Neural cell (in vitro differentiated cells): ENCODE results near the gene ARL3. TPM values are rescaled to one million over a fixed set of nuclear protein-coding genes. Genes with fewer than 3 reads are reported as not detected.
A peak's percentile ranks its signal among the peaks of the same experiment; 100 is the strongest.

Experiments
- H2AFZ ChIP-seq: fragments of 200-600, 300-800 bp; sonication (generic), shearing (Covaris generic); 2 replicates; pipeline ENCODE4 v1.6.0; 2014; ENCODE audit warnings: low read depth, mild to moderate bottlenecking, antibody characterized with exemption, low read length, moderate library complexity
- H3F3A ChIP-seq: fragments of 200-600 bp; shearing (Covaris generic); 2 replicates; pipeline ENCODE4 v1.6.1; 2016; ENCODE audit warnings: mild to moderate bottlenecking, moderate library complexity, mixed read lengths, antibody characterized with exemption, low read length; ENCODE audit not compliant: insufficient read depth, poor library complexity, severe bottlenecking
- H3K27ac ChIP-seq: fragments of 200-600, 300-800 bp; sonication (generic), shearing (Covaris generic); 2 replicates; pipeline ENCODE4 v1.5.1; 2014; ENCODE audit warnings: mild to moderate bottlenecking, low read length, moderate library complexity
- H3K27me3 ChIP-seq: fragments of 300-800, 200-600 bp; sonication (generic), shearing (Covaris generic); 2 replicates; pipeline ENCODE4 v1.6.0; 2014; ENCODE audit warnings: mild to moderate bottlenecking, low read depth, low read length, moderate library complexity; ENCODE audit not compliant: insufficient read depth
- H3K36me3 ChIP-seq: fragments of 300-800, 200-600 bp; sonication (generic), shearing (Covaris generic); 2 replicates; pipeline ENCODE4 v1.5.1; 2014; ENCODE audit warnings: mild to moderate bottlenecking, antibody characterized with exemption, low read length, moderate library complexity; ENCODE audit not compliant: insufficient read depth
- H3K4me2 ChIP-seq: fragments of 300-800, 200-600 bp; sonication (generic), shearing (Covaris generic); 2 replicates; pipeline ENCODE4 v1.6.0; 2014; ENCODE audit warnings: mild to moderate bottlenecking, low read length
- H3K4me3 ChIP-seq: fragments of 300-800, 200-600 bp; sonication (generic), shearing (Covaris generic); 2 replicates; pipeline ENCODE4 v1.5.1; 2014; ENCODE audit warnings: mild to moderate bottlenecking, low read length, moderate library complexity
- H3K79me2 ChIP-seq: fragments of 200-600 bp; shearing (Covaris generic); replicated peaks from 2 replicates; pipeline ENCODE4 v1.6.0; 2014; ENCODE audit warnings: mild to moderate bottlenecking, low read length, moderate library complexity; ENCODE audit not compliant: insufficient read depth
- H3K9ac ChIP-seq: fragments of 300-800, 200-600 bp; sonication (generic), shearing (Covaris generic); 2 replicates; pipeline ENCODE4 v1.6.1; 2016; ENCODE audit warnings: mild to moderate bottlenecking, low read length, mixed read lengths
- H3K9me2 ChIP-seq: fragments of 200-600 bp; shearing (Covaris generic); 2 replicates; pipeline ENCODE4 v1.6.1; 2016; ENCODE audit warnings: mild to moderate bottlenecking, low read length, mixed read lengths; ENCODE audit not compliant: insufficient read depth
- H3K9me3 ChIP-seq: fragments of 200-600, 300-800 bp; sonication (generic), shearing (Covaris generic); 2 replicates; pipeline ENCODE4 v1.6.1; 2016; ENCODE audit warnings: mild to moderate bottlenecking, mixed run types, low read length, moderate library complexity, mixed read lengths
- H4K20me1 ChIP-seq: fragments of 200-600 bp; shearing (Covaris generic); 2 replicates; pipeline ENCODE4 v1.6.1; 2016; ENCODE audit warnings: mild to moderate bottlenecking, mixed run types; ENCODE audit not compliant: insufficient read depth
- CTCF ChIP-seq: fragments of 450-650 bp; IDR thresholded peaks from 2 replicates; pipeline ENCODE4 v1.5.1; 2014; ENCODE audit warnings: antibody characterized with exemption, mild to moderate bottlenecking, moderate library complexity; ENCODE audit not compliant: poor library complexity, severe bottlenecking
- EP300 ChIP-seq: fragments of 450-650 bp; conservative IDR thresholded peaks from 2 replicates; pipeline ENCODE4 v1.6.1; 2014; ENCODE audit warnings: antibody characterized with exemption, mild to moderate bottlenecking, moderate library complexity; ENCODE audit not compliant: poor library complexity, severe bottlenecking
- EZH2 ChIP-seq: fragments of 200-600, 300-800 bp; shearing (Covaris generic), sonication (generic); IDR thresholded peaks from 2 replicates; pipeline ENCODE4 v1.6.1; 2014; ENCODE audit warnings: antibody characterized with exemption, low read length, borderline replicate concordance, mild to moderate bottlenecking; ENCODE audit not compliant: insufficient read depth, poor library complexity, severe bottlenecking
- MXI1 ChIP-seq: fragments of 450-650 bp; conservative IDR thresholded peaks from 2 replicates; pipeline ENCODE4 v1.6.1; 2014; ENCODE audit warnings: antibody characterized with exemption, mild to moderate bottlenecking; ENCODE audit not compliant: poor library complexity, severe bottlenecking
- POLR2AphosphoS5 ChIP-seq: IDR thresholded peaks from 2 replicates; pipeline ENCODE4 v1.6.1; 2012
- RAD21 ChIP-seq: fragments of 450-650 bp; conservative IDR thresholded peaks from 2 replicates; pipeline ENCODE4 v1.6.1; 2014; ENCODE audit warnings: antibody characterized with exemption, mild to moderate bottlenecking, moderate library complexity
- REST ChIP-seq: IDR thresholded peaks from 2 replicates; pipeline ENCODE4 v1.6.1; 2012; ENCODE audit warnings: borderline replicate concordance
- SMC3 ChIP-seq: fragments of 450-650 bp; conservative IDR thresholded peaks from 2 replicates; pipeline ENCODE4 v1.6.1; 2014; ENCODE audit warnings: antibody characterized with exemption, mild to moderate bottlenecking, moderate library complexity; ENCODE audit not compliant: poor library complexity
- TAF1 ChIP-seq: IDR thresholded peaks from 2 replicates; pipeline ENCODE4 v1.6.1; 2012; ENCODE audit warnings: low read depth
- polyA plus RNA-seq: library from polyadenylated mRNA; depleted of rRNA; stranded (reverse); fragments of >200 nt; gene quantifications from 2 replicates; pipeline ENCODE4 v1.2.3, GENCODE V29; 2014

The ARL3 gene
- polyA plus RNA-seq, 1 donor from 2014 or later = 56.0 TPM

- H2AFZ ChIP-seq = no peak within 1 kb of the TSS
- H3K9me3 ChIP-seq = no peaks in the 10 kb centered on the region
- H3K9me2 ChIP-seq = no peaks in the 10 kb centered on the region
- H3K36me3 ChIP-seq = no peaks in the 10 kb centered on the region
- no peaks in the 10 kb centered on the region for H3K27me3 ChIP-seq
- peak within 1 kb of the TSS; percentile 99 for H3K9ac ChIP-seq
- peaks cover 16% of the 10 kb centered on the region for H4K20me1 ChIP-seq
- H3K4me2 ChIP-seq = peak within 1 kb of the TSS; percentile 93
- H3K79me2 ChIP-seq = peaks cover 60% of the 10 kb centered on the region
- H3F3A ChIP-seq = no peaks in the 10 kb centered on the region
- H3K27ac ChIP-seq = peak within 1 kb of the TSS; percentile 99
- peak within 1 kb of the TSS; percentile 97 for H3K4me3 ChIP-seq
- TF ChIP-seq CTCF (no peak), MXI1 (no peak), POLR2AphosphoS5 (no peak), REST (no peak), RAD21 (no peak), EZH2 (no peak), SMC3 (no peak)
Observed at GRCh38 chr10:102644066-102644645, 70.0 kb downstream of the ARL3 start, which contains the start of gene TRIM8. TSS of gene TRIM8 (plus strand) at chr10:102644479. CDS start at chr10:102644618, 139 bp downstream.

- TF ChIP-seq TAF1 (no peak), REST (no peak), EP300 (no peak), MXI1 (no peak), POLR2AphosphoS5 (no peak), EZH2 (no peak)
- Histone ChIP-seq H3K79me2 (peaks cover 53% of the 10 kb centered on the region), H3K36me3 (no peaks in the 10 kb centered on the region), H3K9me2 (no peaks in the 10 kb centered on the region), H3K9ac (peak overlapping the region; percentile 99), H3K4me3 (peak overlapping the region; percentile 97), H3K4me2 (peak overlapping the region; percentile 48), H3F3A (no peaks in the 10 kb centered on the region), H3K9me3 (no peaks in the 10 kb centered on the region), H3K27ac (peak overlapping the region; percentile 99), H3K27me3 (no peaks in the 10 kb centered on the region), H2AFZ (no peak overlapping the region), H4K20me1 (peaks cover 14% of the 10 kb centered on the region)
Observed at GRCh38 chr10:102643336-102644065, 70.7 kb downstream of the ARL3 start.
